AG10803 (cell line): Measurements from ENCODE around the gene P2RY8.

Source experiments
- DNase-seq: peaks from one replicate; pipeline ENCODE4 v3.0.0; 2010; ENCODE audit warnings: low read depth
- H3K4me3 ChIP-seq: 2 replicates; pipeline ENCODE4 v1.5.1; 2011; ENCODE audit warnings: mild to moderate bottlenecking, low read length, control low read depth
- CTCF ChIP-seq: conservative IDR thresholded peaks from 2 replicates; pipeline ENCODE4 v1.5.1; 2011; ENCODE audit warnings: mild to moderate bottlenecking, low read length, control low read depth, inconsistent platforms

Gene P2RY8

DNA sequence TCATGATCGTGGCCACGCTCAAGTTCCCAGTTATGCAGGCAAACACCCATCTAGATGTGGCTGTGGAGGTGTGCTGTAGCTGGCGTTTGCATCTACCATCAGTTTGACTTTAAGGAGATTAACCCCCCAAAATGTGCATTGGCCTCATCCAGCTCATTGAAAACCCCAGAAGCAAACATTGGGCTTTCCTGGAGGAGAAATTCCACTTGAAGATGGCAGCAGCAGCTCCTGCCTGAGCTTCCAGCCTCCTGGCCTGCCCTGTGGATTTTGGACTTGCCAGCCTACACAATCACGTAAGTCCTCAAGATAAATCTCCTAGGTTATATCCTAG lies 114.9 kb downstream of the P2RY8 start:
- DNase-seq: no peak
- TF ChIP-seq CTCF: no peak
- no peak overlapping the region for H3K4me3 ChIP-seq

DNA sequence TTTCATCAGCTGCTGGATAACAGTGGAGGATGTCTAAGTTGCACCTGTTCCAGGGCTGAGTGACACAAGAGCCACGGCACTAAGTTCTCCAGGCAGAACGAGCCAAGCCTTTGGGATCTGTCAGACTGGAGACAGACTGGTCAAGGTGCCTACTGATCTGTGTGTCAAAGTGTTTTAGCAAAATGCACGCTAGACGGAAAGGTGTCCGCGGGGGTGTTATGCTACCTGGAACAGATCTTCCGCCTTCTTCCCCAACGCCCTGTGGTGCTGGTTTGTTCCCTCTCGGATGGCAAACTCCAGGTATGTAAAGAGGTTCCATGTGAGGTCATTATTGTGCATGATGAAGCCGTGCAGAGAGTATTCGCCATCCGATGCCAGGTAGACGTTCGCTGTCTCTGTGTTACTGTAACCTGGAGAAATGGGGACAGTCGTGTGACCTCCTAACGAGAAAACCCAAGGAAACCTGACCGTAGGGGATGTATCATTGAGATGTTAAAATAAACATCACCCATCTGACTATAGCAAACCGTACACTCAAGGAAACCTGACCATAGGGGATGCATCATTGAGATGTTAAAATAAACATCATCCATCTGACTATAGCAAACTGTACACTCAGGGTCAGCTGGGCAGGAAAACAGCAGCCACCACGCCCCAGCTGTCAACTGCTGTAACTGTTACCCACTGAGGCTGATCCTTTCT lies 115.4 kb downstream of the P2RY8 start:
- no peak overlapping the region for H3K4me3 ChIP-seq
- no peak for TF ChIP-seq CTCF
- no peak for DNase-seq

DNA sequence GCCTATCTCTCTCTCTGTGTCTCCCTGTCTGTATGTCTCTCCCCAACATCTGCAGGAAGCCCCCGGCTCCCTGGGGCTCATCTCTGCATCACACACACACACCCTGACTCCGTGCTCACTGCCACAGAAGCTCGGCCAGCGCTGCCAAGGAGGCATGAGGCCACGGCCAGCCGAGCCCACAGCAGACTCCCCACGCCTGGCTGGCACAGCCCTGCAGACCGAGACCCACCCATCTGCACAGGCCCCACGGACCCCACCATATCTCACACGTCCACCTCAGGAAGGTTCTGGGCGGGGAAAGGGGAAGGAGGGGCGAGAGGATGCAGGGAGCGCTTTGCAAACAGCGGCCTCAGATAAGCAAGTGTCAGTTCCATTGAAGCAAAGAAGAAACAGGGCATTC lies 116.6 kb downstream of the P2RY8 start:
- no peak for TF ChIP-seq CTCF
- no peak for DNase-seq
- H3K4me3 ChIP-seq: no peak overlapping the region

GRCh38 chrX:1419545-1420355 lies 117.2 kb downstream of the P2RY8 start:
- no peak for DNase-seq
- no peak for TF ChIP-seq CTCF
- no peak overlapping the region for H3K4me3 ChIP-seq

- no peak overlapping the region for H3K4me3 ChIP-seq
- no peak for DNase-seq
- TF ChIP-seq CTCF: no peak
Measured at GRCh38 chrX:1418901-1419544, 118.0 kb downstream of the P2RY8 start.

- TF ChIP-seq CTCF: no peak
- DNase-seq: no peak
- no peak overlapping the region for H3K4me3 ChIP-seq
Measured at GRCh38 chrX:1417921-1418771, 118.8 kb downstream of the P2RY8 start.
